ENCODE measurements around the gene ANO8. TPM values are rescaled to one million over a fixed set of nuclear protein-coding genes. Genes with fewer than 3 reads are reported as not detected.

ANO8 gene
- total RNA-seq, 1 donor from 2014 or later: 98.8 TPM

GRCh38 chr19:17333611-17334413, 843 bp downstream of the ANO8 start:
- peaks cover 16% of the 10 kb centered on the region for H3K27me3 Mint-ChIP-seq (ENCODE audit: unreplicated experiment)
- no peak for TF ChIP-seq CTCF (IDR thresholded peaks at IDR 0.05; ENCODE audit: partially characterized antibody, unreplicated experiment)
- peaks cover 10% of the 10 kb centered on the region for H3K9me3 Mint-ChIP-seq (ENCODE audit: unreplicated experiment)
- no peak for DNase-seq
- peak overlapping the region; percentile 89 for H3K27ac Mint-ChIP-seq (ENCODE audit: unreplicated experiment)
- H3K36me3 Mint-ChIP-seq (ENCODE audit: unreplicated experiment): peaks cover 5% of the 10 kb centered on the region
- H3K4me3 Mint-ChIP-seq (ENCODE audit: unreplicated experiment): peak overlapping the region; percentile 92
- peaks cover 8% of the 10 kb centered on the region for H3K4me1 Mint-ChIP-seq (ENCODE audit: low read depth, unreplicated experiment)

GRCh38 chr19:17332677-17333581, 1.7 kb downstream of the ANO8 start:
- peaks cover 9% of the 10 kb centered on the region for H3K9me3 Mint-ChIP-seq (ENCODE audit: unreplicated experiment)
- DNase-seq: peak; percentile 62
- peaks cover 5% of the 10 kb centered on the region for H3K36me3 Mint-ChIP-seq (ENCODE audit: unreplicated experiment)
- no peak for TF ChIP-seq CTCF (IDR thresholded peaks at IDR 0.05; ENCODE audit: partially characterized antibody, unreplicated experiment)
- H3K4me3 Mint-ChIP-seq (ENCODE audit: unreplicated experiment): peak overlapping the region; percentile 69
- H3K4me1 Mint-ChIP-seq (ENCODE audit: low read depth, unreplicated experiment): peaks cover 8% of the 10 kb centered on the region
- H3K27me3 Mint-ChIP-seq (ENCODE audit: unreplicated experiment): peaks cover 16% of the 10 kb centered on the region
- peak overlapping the region; percentile 43 for H3K27ac Mint-ChIP-seq (ENCODE audit: unreplicated experiment)

- DNase-seq: no peak
- H3K4me1 Mint-ChIP-seq (ENCODE audit: low read depth, unreplicated experiment): peaks cover 11% of the 10 kb centered on the region
- H3K36me3 Mint-ChIP-seq (ENCODE audit: unreplicated experiment): peaks cover 5% of the 10 kb centered on the region
- no peak overlapping the region for H3K4me3 Mint-ChIP-seq (ENCODE audit: unreplicated experiment)
- peaks cover 16% of the 10 kb centered on the region for H3K27me3 Mint-ChIP-seq (ENCODE audit: unreplicated experiment)
- no peak overlapping the region for H3K27ac Mint-ChIP-seq (ENCODE audit: unreplicated experiment)
- peaks cover 11% of the 10 kb centered on the region for H3K9me3 Mint-ChIP-seq (ENCODE audit: unreplicated experiment)
- no peak for TF ChIP-seq CTCF (IDR thresholded peaks at IDR 0.05; ENCODE audit: partially characterized antibody, unreplicated experiment)
These were observed 2.3 kb downstream of the ANO8 start for GRCh38 chr19:17332360-17332676.

GRCh38 chr19:17331045-17331558, 3.6 kb downstream of the ANO8 start:
- H3K36me3 Mint-ChIP-seq (ENCODE audit: unreplicated experiment): peaks cover 5% of the 10 kb centered on the region
- TF ChIP-seq CTCF (IDR thresholded peaks at IDR 0.05; ENCODE audit: partially characterized antibody, unreplicated experiment): no peak
- peaks cover 13% of the 10 kb centered on the region for H3K27me3 Mint-ChIP-seq (ENCODE audit: unreplicated experiment)
- DNase-seq: no peak
- peaks cover 8% of the 10 kb centered on the region for H3K4me1 Mint-ChIP-seq (ENCODE audit: low read depth, unreplicated experiment)
- peaks cover 8% of the 10 kb centered on the region for H3K9me3 Mint-ChIP-seq (ENCODE audit: unreplicated experiment)
- H3K27ac Mint-ChIP-seq (ENCODE audit: unreplicated experiment): no peak overlapping the region
- peak overlapping the region; percentile 46 for H3K4me3 Mint-ChIP-seq (ENCODE audit: unreplicated experiment)

Data from glutamatergic neuron (in vitro differentiated cells).